CD4-positive, alpha-beta T cell (primary cell): ENCODE measurements around the gene MAP3K4. TPM values are rescaled to one million over a fixed set of nuclear protein-coding genes. Genes with fewer than 3 reads are reported as not detected.

Source experiments
- ATAC-seq: fragments of 200-7000 bp; cut with Tn5 transposase; one replicate; pipeline ENCODE4 v1.10.0; 2022; ENCODE audit warnings: mild to moderate bottlenecking; ENCODE audit not compliant: poor library complexity
- CTCF ChIA-PET: fragments of 350-600 bp; sonication (Branson Sonifier 250); formaldehyde crosslinking; loops from one replicate; lab custom pipeline; 2021; ENCODE audit warnings: antibody characterized with exemption, inconsistent platforms; lab: Charles Lee
- POLR2A ChIA-PET: fragments of 350-600 bp; sonication (Branson Sonifier 250); formaldehyde crosslinking; loops from one replicate; lab custom pipeline; 2021; ENCODE audit warnings: antibody characterized with exemption, inconsistent platforms; lab: Charles Lee
- DNase-seq, 14 experiments: peaks; one replicate each; pipeline ENCODE4 v3.0.0-alpha.2; 2013 to 2020; ENCODE audit warnings: mixed read lengths in 2 of 14
- H3K27ac ChIP-seq, 2 donors: one replicate each; pipeline versions ENCODE4 v1.5.1 to v1.7.0; 2013; ENCODE audit warnings: low read length in 2 of 2, low read depth in 1 of 2, mild to moderate bottlenecking in 1 of 2
- H3K27me3 ChIP-seq, 2 experiments: 1 replicate in 1 of 2; 2 replicates in 1 of 2; pipeline versions ENCODE4 v1.6.1 to v1.7.0; 2013; ENCODE audit warnings: low read length in 2 of 2, control low read depth in 1 of 2, mild to moderate bottlenecking in 1 of 2, moderate library complexity in 1 of 2; ENCODE audit not compliant: insufficient read depth in 2 of 2, control insufficient read depth in 1 of 2
- H3K36me3 ChIP-seq: one replicate; pipeline ENCODE4 v1.6.1; 2013; ENCODE audit warnings: low read length, control low read depth; ENCODE audit not compliant: insufficient read depth
- H3K4me1 ChIP-seq: one replicate; pipeline ENCODE4 v1.6.1; 2013; ENCODE audit warnings: low read length, control low read depth; ENCODE audit not compliant: insufficient read depth
- H3K4me3 ChIP-seq: one replicate; pipeline ENCODE4 v1.5.1; 2013; ENCODE audit warnings: mild to moderate bottlenecking, low read length, moderate library complexity
- H3K9me3 ChIP-seq, 2 experiments: 1 replicate in 1 of 2; 2 replicates in 1 of 2; pipeline versions ENCODE4 v1.6.1 to v1.7.0; 2013; ENCODE audit warnings: low read length in 2 of 2, mild to moderate bottlenecking in 2 of 2, control low read depth in 1 of 2, moderate library complexity in 1 of 2; ENCODE audit not compliant: control insufficient read depth in 1 of 2, insufficient read depth in 1 of 2
- H3K27ac Mint-ChIP-seq: one replicate; pipeline ENCODE4 v1.8.0; 2020; ENCODE audit warnings: mixed read lengths
- H3K27me3 Mint-ChIP-seq: one replicate; pipeline ENCODE4 v1.8.0; 2021; ENCODE audit warnings: mixed read lengths
- H3K36me3 Mint-ChIP-seq: one replicate; pipeline ENCODE4 v1.8.0; 2021; ENCODE audit warnings: low read depth, mixed read lengths
- H3K4me1 Mint-ChIP-seq: one replicate; pipeline ENCODE4 v1.8.0; 2021; ENCODE audit warnings: low read depth, mixed read lengths
- H3K4me3 Mint-ChIP-seq: one replicate; pipeline ENCODE4 v1.8.0; 2020; ENCODE audit warnings: mild to moderate bottlenecking, mixed read lengths
- H3K9me3 Mint-ChIP-seq: one replicate; pipeline ENCODE4 v1.8.0; 2020; ENCODE audit warnings: mixed read lengths
- intact Hi-C, 2 experiments: fragments of 100-400 bp; cut with DNase I in 1 of 2; cut with micrococcal nuclease in 1 of 2; formaldehyde crosslinking; loops; one replicate each; pipeline versions ENCODE4 v1.15.1 to v1.9.0; 2023 to 2025; cut with DNase I, micrococcal nuclease
- total RNA-seq, 174 experiments: library from RNA in 2 of 174; stranded (reverse) in 2 of 174; gene quantifications; one replicate each; pipeline ENCODE4 v1.2.3 and lab custom pipeline; 2021 to 2026
- TF ChIP-seq, protein P1 (sequence below): fragments of 200-600 bp; IDR thresholded peaks from one replicate; pipeline ENCODE4 v1.8.0; 2022; ENCODE audit warnings: antibody characterized with exemption, mild to moderate bottlenecking

Gene MAP3K4
- total RNA-seq, 2 experiments from 2014 or later: 75.5 to 80.3 TPM

DNA sequence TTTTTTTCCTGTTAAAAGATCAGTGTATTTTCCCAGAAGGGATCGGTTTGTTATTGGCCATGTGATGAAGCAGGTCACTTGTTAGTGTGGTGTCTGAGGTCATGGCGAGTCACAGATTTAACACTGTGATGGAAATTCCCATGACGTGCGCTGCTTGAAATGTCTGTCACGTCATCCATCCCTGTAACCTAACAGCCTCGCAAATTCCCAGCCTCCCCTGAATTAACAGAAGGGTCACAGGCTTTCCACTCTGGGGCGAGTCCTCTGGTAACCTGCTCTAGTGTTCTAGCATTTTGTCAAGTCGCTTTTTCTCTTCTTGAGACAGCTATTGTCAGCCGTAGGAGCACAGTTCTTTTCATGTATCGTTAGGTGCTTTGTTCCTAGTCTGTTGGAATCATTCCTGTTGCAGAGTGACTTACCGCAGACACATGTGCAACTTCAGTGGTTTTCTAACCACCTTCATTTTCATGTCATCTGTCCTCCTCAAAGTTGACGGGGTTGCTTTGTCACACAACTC lies 137.2 kb downstream of the MAP3K4 start:
- Histone ChIP-seq H3K27ac (no peak overlapping the region), H3K4me1 (peaks cover 6% of the 10 kb centered on the region), H3K9me3 (no peaks in the 10 kb centered on the region), H3K4me3 (no peak overlapping the region), H3K27me3 (no peaks in the 10 kb centered on the region), H3K36me3 (peaks cover 6% of the 10 kb centered on the region)
- Mint-ChIP-seq H3K27ac (peak overlapping the region; percentile 64), H3K27me3 (no peaks in the 10 kb centered on the region), H3K36me3 (peaks cover 52% of the 10 kb centered on the region), H3K4me1 (peaks cover 22% of the 10 kb centered on the region), H3K9me3 (peaks cover 2% of the 10 kb centered on the region), H3K4me3 (no peak overlapping the region)
- TF ChIP-seq, protein P1, sequence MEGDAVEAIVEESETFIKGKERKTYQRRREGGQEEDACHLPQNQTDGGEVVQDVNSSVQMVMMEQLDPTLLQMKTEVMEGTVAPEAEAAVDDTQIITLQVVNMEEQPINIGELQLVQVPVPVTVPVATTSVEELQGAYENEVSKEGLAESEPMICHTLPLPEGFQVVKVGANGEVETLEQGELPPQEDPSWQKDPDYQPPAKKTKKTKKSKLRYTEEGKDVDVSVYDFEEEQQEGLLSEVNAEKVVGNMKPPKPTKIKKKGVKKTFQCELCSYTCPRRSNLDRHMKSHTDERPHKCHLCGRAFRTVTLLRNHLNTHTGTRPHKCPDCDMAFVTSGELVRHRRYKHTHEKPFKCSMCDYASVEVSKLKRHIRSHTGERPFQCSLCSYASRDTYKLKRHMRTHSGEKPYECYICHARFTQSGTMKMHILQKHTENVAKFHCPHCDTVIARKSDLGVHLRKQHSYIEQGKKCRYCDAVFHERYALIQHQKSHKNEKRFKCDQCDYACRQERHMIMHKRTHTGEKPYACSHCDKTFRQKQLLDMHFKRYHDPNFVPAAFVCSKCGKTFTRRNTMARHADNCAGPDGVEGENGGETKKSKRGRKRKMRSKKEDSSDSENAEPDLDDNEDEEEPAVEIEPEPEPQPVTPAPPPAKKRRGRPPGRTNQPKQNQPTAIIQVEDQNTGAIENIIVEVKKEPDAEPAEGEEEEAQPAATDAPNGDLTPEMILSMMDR: no peak
- intact Hi-C loops: loop anchor here in 1 of 2 experiments (1.0 kb wide), 1 partner anchor 17 kb away; no protein-coding TSS in a partner anchor
- DNase-seq (peak in 2 of 14 experiments; percentile 72 to 83), ATAC-seq (peak; percentile 64)
- CTCF ChIA-PET: no interaction called here
- POLR2A ChIA-PET: interaction anchor here (1.1 to 1.3 kb wide), 2 partner anchors 15 to 17 kb away, joined by 3 to 5 read pairs; no protein-coding TSS in a partner anchor

DNA sequence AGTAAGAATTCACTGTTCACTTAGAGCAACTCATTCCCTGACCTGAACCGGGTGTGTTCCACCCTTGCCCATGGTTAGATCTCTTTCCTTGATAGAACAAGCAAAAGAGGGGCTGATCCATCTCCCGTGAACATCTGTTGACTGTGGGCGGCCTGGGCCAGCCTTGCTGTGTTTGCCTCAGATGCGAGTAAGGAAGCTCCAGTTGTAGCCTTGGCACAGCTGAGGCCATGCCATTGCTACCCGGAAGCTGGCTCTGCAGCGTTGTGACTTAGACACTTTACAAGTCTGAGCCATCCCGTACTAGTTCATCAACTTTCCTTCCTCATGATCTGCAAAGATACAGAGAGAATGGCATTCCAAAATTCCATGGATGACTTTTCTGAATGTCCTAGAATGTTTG lies 139.0 kb downstream of the MAP3K4 start:
- H3K4me1 Mint-ChIP-seq: peaks cover 17% of the 10 kb centered on the region
- Histone ChIP-seq H3K4me3 (no peak overlapping the region), H3K4me1 (peaks cover 6% of the 10 kb centered on the region), H3K27ac (no peak overlapping the region), H3K27me3 (no peaks in the 10 kb centered on the region), H3K36me3 (peaks cover 8% of the 10 kb centered on the region), H3K9me3 (no peaks in the 10 kb centered on the region)
- no peak overlapping the region for H3K4me3 Mint-ChIP-seq
- no peak overlapping the region for H3K27ac Mint-ChIP-seq
- H3K27me3 Mint-ChIP-seq: no peaks in the 10 kb centered on the region
- ATAC-seq (no peak), DNase-seq (no peak)
- ChIA-PET CTCF (no interaction called here), POLR2A (no interaction called here)
- TF ChIP-seq, protein P1: no peak
- H3K9me3 Mint-ChIP-seq: no peaks in the 10 kb centered on the region
- intact Hi-C loops: no loop called here
- peaks cover 41% of the 10 kb centered on the region for H3K36me3 Mint-ChIP-seq

DNA sequence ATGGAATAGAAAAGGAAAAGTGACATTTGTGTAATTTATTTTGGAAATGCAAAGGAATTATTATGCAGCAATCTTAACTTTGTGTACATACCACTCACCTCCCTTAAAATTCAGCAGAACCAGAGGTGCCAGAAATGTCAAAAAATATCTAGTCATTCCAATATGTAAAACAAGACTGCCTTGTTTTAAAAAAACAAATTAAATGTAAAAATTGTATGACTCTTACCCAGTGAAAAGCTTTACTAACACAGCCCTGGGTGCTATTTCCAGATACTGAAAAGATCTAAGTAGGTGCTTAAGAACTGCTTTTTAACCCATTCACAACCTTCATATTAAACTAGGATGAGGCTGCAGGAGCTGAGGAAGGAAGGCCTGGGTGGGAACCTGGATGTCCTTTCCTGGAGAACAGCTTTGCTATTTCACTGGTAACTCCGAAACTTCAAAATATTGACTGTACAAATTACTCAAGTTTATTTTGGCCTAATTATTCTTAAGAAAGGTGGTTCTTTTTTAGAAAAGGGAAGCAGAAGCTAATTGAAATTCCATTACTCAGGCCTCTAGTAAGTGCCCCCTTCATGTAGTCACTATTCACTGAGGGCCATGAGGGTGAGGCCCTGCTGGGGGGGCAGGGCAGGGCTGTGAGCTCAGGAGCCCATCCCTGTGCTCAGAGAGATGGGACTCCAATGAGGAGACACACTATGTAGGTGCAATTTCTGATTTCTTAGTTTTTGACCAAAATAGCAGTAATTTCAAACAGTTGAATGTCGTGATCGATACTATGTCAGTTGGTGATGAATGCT lies 139.6 kb downstream of the MAP3K4 start:
- intact Hi-C loops: no loop called here
- DNase-seq: no peak
- peaks cover 6% of the 10 kb centered on the region for H3K4me1 ChIP-seq
- H3K36me3 Mint-ChIP-seq: peaks cover 34% of the 10 kb centered on the region
- H3K36me3 ChIP-seq: peaks cover 7% of the 10 kb centered on the region
- TF ChIP-seq, protein P1: no peak
- no peak overlapping the region for H3K4me3 ChIP-seq
- H3K4me3 Mint-ChIP-seq: no peak overlapping the region
- CTCF ChIA-PET: no interaction called here
- H3K9me3 ChIP-seq: no peaks in the 10 kb centered on the region
- H3K27me3 Mint-ChIP-seq: no peaks in the 10 kb centered on the region
- POLR2A ChIA-PET: no interaction called here
- no peaks in the 10 kb centered on the region for H3K27me3 ChIP-seq
- no peak overlapping the region for H3K27ac Mint-ChIP-seq
- no peaks in the 10 kb centered on the region for H3K9me3 Mint-ChIP-seq
- H3K27ac ChIP-seq: no peak overlapping the region
- peaks cover 17% of the 10 kb centered on the region for H3K4me1 Mint-ChIP-seq
- ATAC-seq: no peak
